ENCODE measurements around the gene PPP1R9B.

Gene PPP1R9B

DNA sequence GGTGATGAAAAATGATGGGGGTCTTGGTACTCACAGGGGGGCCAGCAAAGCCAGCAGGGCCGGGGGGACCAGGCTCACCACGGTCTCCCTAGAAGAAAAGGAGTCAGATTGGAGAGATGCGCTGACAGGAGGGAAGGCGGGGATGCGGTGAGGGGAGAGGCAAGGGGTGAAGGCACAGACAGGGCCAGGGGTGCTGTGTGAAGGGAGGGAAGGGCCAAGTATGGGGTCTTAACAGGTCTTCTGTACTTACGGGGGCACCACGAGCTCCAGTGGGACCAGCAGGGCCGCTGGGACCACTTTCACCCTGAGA, 39.8 kb upstream of the PPP1R9B start:
- no peak overlapping the region for H3K27ac ChIP-seq (ENCODE audit: poor library complexity, severe bottlenecking)
- no peak overlapping the region for H3K4me3 ChIP-seq (ENCODE audit: severe bottlenecking)
- H3K9me3 ChIP-seq (ENCODE audit: severe bottlenecking): no peaks in the 10 kb centered on the region
- DNase-seq (ENCODE audit: low spot score): no peak
- no peaks in the 10 kb centered on the region for H3K4me1 ChIP-seq (ENCODE audit: insufficient read depth, poor library complexity, severe bottlenecking)
- no peak for ATAC-seq (ENCODE audit: low read depth)
- H3K27me3 ChIP-seq (ENCODE audit: insufficient read depth, poor library complexity, severe bottlenecking): no peaks in the 10 kb centered on the region
- TF ChIP-seq, protein P1, sequence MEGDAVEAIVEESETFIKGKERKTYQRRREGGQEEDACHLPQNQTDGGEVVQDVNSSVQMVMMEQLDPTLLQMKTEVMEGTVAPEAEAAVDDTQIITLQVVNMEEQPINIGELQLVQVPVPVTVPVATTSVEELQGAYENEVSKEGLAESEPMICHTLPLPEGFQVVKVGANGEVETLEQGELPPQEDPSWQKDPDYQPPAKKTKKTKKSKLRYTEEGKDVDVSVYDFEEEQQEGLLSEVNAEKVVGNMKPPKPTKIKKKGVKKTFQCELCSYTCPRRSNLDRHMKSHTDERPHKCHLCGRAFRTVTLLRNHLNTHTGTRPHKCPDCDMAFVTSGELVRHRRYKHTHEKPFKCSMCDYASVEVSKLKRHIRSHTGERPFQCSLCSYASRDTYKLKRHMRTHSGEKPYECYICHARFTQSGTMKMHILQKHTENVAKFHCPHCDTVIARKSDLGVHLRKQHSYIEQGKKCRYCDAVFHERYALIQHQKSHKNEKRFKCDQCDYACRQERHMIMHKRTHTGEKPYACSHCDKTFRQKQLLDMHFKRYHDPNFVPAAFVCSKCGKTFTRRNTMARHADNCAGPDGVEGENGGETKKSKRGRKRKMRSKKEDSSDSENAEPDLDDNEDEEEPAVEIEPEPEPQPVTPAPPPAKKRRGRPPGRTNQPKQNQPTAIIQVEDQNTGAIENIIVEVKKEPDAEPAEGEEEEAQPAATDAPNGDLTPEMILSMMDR (IDR thresholded peaks at IDR 0.05; ENCODE audit: poor library complexity, severe bottlenecking): no peak
- H3K36me3 ChIP-seq (ENCODE audit: low read depth): peaks cover 16% of the 10 kb centered on the region

DNA sequence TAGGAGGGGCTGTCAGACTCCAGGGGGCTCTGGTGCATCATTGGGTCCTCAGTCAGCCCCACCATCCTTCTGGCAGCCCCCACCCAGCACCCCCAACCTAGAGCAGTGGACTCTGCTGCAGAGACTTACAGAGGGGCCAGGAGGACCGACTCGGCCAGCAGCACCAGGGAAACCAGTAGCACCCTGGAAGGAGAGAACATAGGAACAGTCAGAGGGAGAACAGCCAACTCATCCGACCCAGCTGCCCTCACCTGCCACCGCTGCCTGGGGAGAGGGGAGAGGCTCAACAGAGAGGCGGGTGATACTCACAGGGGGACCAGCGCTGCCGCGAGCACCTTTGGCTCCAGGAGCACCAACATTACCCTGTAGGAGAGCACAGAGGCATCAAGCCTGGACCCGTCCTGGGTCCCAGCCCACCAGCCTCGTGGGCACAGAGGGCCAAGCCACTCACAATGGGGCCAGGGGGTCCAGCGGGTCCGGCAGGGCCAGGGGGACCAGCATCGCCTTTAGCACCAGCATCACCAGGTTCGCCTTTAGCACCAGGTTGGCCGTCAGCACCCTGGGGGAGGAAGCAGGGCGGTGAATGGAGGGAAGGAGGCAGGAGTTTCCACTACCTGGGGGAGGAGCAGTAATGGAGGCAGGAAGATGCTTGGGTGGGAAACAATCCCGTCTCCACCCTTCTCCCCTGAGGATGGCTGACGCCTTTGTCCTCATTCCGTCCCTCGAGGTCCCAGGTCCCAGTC, 39.2 kb upstream of the PPP1R9B start:
- peaks cover 16% of the 10 kb centered on the region for H3K36me3 ChIP-seq (ENCODE audit: low read depth)

DNA sequence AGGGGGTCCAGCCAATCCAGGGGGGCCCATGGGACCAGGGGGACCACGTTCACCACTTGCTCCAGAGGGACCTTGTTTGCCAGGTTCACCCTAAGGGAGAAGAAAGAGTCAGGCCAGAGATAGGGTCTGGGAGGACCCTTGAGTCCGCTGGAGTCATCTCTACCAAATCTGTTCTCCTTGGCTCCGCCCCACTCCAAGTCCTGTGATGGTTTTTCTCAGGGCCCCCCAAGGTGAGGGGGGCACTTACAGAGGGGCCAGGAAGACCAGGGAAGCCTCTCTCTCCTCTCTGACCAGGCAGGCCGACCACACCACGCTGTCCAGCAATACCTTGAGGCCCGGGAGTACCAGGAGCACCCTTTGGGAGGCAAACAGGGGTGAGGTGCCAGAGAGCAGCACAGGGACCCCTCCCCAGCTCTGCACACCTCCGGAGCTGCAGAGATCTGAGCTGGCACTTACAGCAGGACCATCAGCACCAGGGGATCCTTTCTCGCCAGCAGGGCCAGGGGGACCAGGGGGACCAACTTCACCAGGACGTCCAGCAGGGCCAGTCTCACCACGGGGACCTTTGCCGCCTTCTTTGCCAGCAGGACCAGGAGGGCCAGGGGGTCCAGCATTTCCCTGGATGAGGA, 38.6 kb upstream of the PPP1R9B start:
- H3K4me1 ChIP-seq (ENCODE audit: insufficient read depth, poor library complexity, severe bottlenecking): peaks cover 11% of the 10 kb centered on the region

More for the DNA sequence above, 39.2 kb upstream of the PPP1R9B start:
- TF ChIP-seq, protein P1 (IDR thresholded peaks at IDR 0.05; ENCODE audit: poor library complexity, severe bottlenecking): no peak
- DNase-seq (ENCODE audit: low spot score) (no peak), ATAC-seq (ENCODE audit: low read depth) (no peak)
- Histone ChIP-seq H3K4me3 (ENCODE audit: severe bottlenecking) (no peak overlapping the region), H3K27me3 (ENCODE audit: insufficient read depth, poor library complexity, severe bottlenecking) (no peaks in the 10 kb centered on the region), H3K27ac (ENCODE audit: poor library complexity, severe bottlenecking) (no peak overlapping the region), H3K9me3 (ENCODE audit: severe bottlenecking) (no peaks in the 10 kb centered on the region), H3K4me1 (ENCODE audit: insufficient read depth, poor library complexity, severe bottlenecking) (peaks cover 4% of the 10 kb centered on the region)

DNA sequence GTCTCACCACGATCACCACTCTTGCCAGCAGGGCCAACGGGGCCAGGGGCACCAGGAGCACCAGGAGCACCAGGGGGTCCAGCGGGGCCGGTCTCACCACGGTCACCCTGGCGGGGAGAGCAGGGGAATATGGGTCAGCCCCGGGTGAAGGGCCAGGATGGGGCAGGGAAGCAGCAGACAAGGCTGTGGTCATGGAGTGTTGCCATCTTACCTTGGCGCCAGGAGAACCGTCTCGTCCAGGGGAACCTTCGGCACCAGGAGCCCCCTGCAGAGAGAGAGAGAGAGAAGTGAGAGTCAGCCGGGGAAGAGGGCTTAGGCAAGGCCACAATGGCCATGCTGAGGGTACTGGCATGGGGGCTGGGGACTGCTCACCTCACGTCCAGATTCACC, 38.0 kb upstream of the PPP1R9B start:
- no peak for DNase-seq (ENCODE audit: low spot score)
- Histone ChIP-seq H3K27ac (ENCODE audit: poor library complexity, severe bottlenecking) (no peak overlapping the region), H3K4me1 (ENCODE audit: insufficient read depth, poor library complexity, severe bottlenecking) (peaks cover 13% of the 10 kb centered on the region), H3K4me3 (ENCODE audit: severe bottlenecking) (no peak overlapping the region), H3K36me3 (ENCODE audit: low read depth) (peaks cover 13% of the 10 kb centered on the region), H3K27me3 (ENCODE audit: insufficient read depth, poor library complexity, severe bottlenecking) (no peaks in the 10 kb centered on the region), H3K9me3 (ENCODE audit: severe bottlenecking) (no peaks in the 10 kb centered on the region)
- TF ChIP-seq, protein P1 (IDR thresholded peaks at IDR 0.05; ENCODE audit: poor library complexity, severe bottlenecking): no peak
- no peak for ATAC-seq (ENCODE audit: low read depth)

More for the DNA sequence above, 38.6 kb upstream of the PPP1R9B start:
- no peak overlapping the region for H3K4me3 ChIP-seq (ENCODE audit: severe bottlenecking)
- peaks cover 16% of the 10 kb centered on the region for H3K36me3 ChIP-seq (ENCODE audit: low read depth)
- DNase-seq (ENCODE audit: low spot score): no peak
- no peak overlapping the region for H3K27ac ChIP-seq (ENCODE audit: poor library complexity, severe bottlenecking)
- no peaks in the 10 kb centered on the region for H3K9me3 ChIP-seq (ENCODE audit: severe bottlenecking)
- no peak for ATAC-seq (ENCODE audit: low read depth)
- H3K27me3 ChIP-seq (ENCODE audit: insufficient read depth, poor library complexity, severe bottlenecking): no peaks in the 10 kb centered on the region
- TF ChIP-seq, protein P1 (IDR thresholded peaks at IDR 0.05; ENCODE audit: poor library complexity, severe bottlenecking): no peak

Measured in RWPE2 (cell line).